ENCODE results near the gene ZNF217.

GRCh38 chr20:53522696-53523095 is 70.9 kb downstream of the ZNF217 start:
- TF ChIP-seq CTCF (IDR thresholded peaks at IDR 0.05; ENCODE audit: poor library complexity) (no peak), EZH2 (IDR thresholded peaks at IDR 0.05; ENCODE audit: borderline replicate concordance) (no peak), EZH2phosphoT487 (IDR thresholded peaks at IDR 0.05; ENCODE audit: low read depth, severe bottlenecking, unreplicated experiment) (no peak)

Data from hepatocyte (in vitro differentiated cells).